Activated CD4-positive, alpha-beta T cell treated with anti-CD3 and anti-CD28 coated beads for 24 hours (primary cell): ENCODE measurements around the gene SEMA3G.

Source experiments
- DNase-seq, 2 donors: peaks; one replicate each; pipeline ENCODE4 v3.0.0-alpha.2; 2020; ENCODE audit warnings: low read depth in 2 of 2

The SEMA3G gene

GRCh38 chr3:52438579-52439425, 6.1 kb downstream of the SEMA3G start:
- no peak for DNase-seq

GRCh38 chr3:52438104-52438376, 6.9 kb downstream of the SEMA3G start:
- DNase-seq, result no peak

GRCh38 chr3:52437326-52438103, 7.4 kb downstream of the SEMA3G start:
- no peak for DNase-seq

GRCh38 chr3:52436500-52437149, 8.3 kb downstream of the SEMA3G start:
- DNase-seq, result no peak

- no peak for DNase-seq
These were observed 9.4 kb downstream of the SEMA3G start for GRCh38 chr3:52435246-52436101.

GRCh38 chr3:52434491-52435115, 10.3 kb downstream of the SEMA3G start:
- DNase-seq, result no peak

GRCh38 chr3:52433996-52434479, 10.9 kb downstream of the SEMA3G start:
- no peak for DNase-seq

- DNase-seq, result no peak
These were observed 11.4 kb downstream of the SEMA3G start for GRCh38 chr3:52433328-52433995.

GRCh38 chr3:52432691-52433141, 12.2 kb downstream of the SEMA3G start:
- no peak for DNase-seq

- no peak for DNase-seq
These were observed 12.7 kb downstream of the SEMA3G start for GRCh38 chr3:52432225-52432624.

- no peak for DNase-seq
These were observed 13.3 kb downstream of the SEMA3G start for GRCh38 chr3:52431459-52432223.

- DNase-seq, result no peak
These were observed 14.5 kb downstream of the SEMA3G start for GRCh38 chr3:52430416-52430810.

GRCh38 chr3:52429779-52430415, 15.0 kb downstream of the SEMA3G start:
- DNase-seq, result no peak

GRCh38 chr3:52429031-52429430, 15.9 kb downstream of the SEMA3G start:
- no peak for DNase-seq

GRCh38 chr3:52428151-52429005, 16.5 kb downstream of the SEMA3G start:
- no peak for DNase-seq

GRCh38 chr3:52423173-52423572, 21.7 kb downstream of the SEMA3G start:
- DNase-seq, result no peak

- no peak for DNase-seq
These were observed 22.2 kb downstream of the SEMA3G start for GRCh38 chr3:52422669-52423068.

- no peak for DNase-seq
These were observed 24.5 kb downstream of the SEMA3G start for GRCh38 chr3:52420388-52420787.
